ENCODE measurements around the gene ARRB2.
"Not testable (repeated sequence)": the region's sequence is repeated elsewhere in the genome, so short reads cannot be mapped to it uniquely, and the experiment has no call there.

The ARRB2 gene

GRCh38 chr17:4709794-4710692, at the start of gene ARRB2:
Gene ARRB2, plus strand, starts transcription at chr17:4710632. Its CDS starts 90 bp downstream, at chr17:4710722.
- DNase-seq (ENCODE audit: low spot score): peak; percentile 98

- DNase-seq (ENCODE audit: low spot score): no peak
Measured at GRCh38 chr17:4663711-4664110, 46.7 kb upstream of the ARRB2 start.

GRCh38 chr17:4664230-4664629, 46.2 kb upstream of the ARRB2 start:
- DNase-seq (ENCODE audit: low spot score): no peak

- DNase-seq (ENCODE audit: low spot score): no peak
Measured at GRCh38 chr17:4665027-4665426, 45.4 kb upstream of the ARRB2 start.

GRCh38 chr17:4666296-4666695, 44.1 kb upstream of the ARRB2 start:
- no peak for DNase-seq (ENCODE audit: low spot score)

GRCh38 chr17:4667166-4667565, 43.3 kb upstream of the ARRB2 start:
- DNase-seq (ENCODE audit: low spot score): no peak

- no peak for DNase-seq (ENCODE audit: low spot score)
Measured at GRCh38 chr17:4672055-4672630, 38.3 kb upstream of the ARRB2 start.

- DNase-seq (ENCODE audit: low spot score): no peak
Measured at GRCh38 chr17:4672751-4673150, 37.7 kb upstream of the ARRB2 start.

- no peak for DNase-seq (ENCODE audit: low spot score)
Measured at GRCh38 chr17:4673169-4673568, 37.3 kb upstream of the ARRB2 start.

- no peak for DNase-seq (ENCODE audit: low spot score)
Measured at GRCh38 chr17:4673986-4674684, 36.3 kb upstream of the ARRB2 start.

- no peak for DNase-seq (ENCODE audit: low spot score)
Measured at GRCh38 chr17:4674685-4674998, 35.8 kb upstream of the ARRB2 start.

GRCh38 chr17:4675791-4676190, 34.6 kb upstream of the ARRB2 start:
- no peak for DNase-seq (ENCODE audit: low spot score)

- no peak for DNase-seq (ENCODE audit: low spot score)
Measured at GRCh38 chr17:4676791-4677190, 33.6 kb upstream of the ARRB2 start.

- DNase-seq (ENCODE audit: low spot score): no peak
Measured at GRCh38 chr17:4678448-4679026, 31.9 kb upstream of the ARRB2 start.

- DNase-seq (ENCODE audit: low spot score): no peak
Measured at GRCh38 chr17:4679658-4680057, 30.8 kb upstream of the ARRB2 start.

GRCh38 chr17:4683739-4684138, 26.7 kb upstream of the ARRB2 start:
- DNase-seq (ENCODE audit: low spot score): not testable (repeated sequence)

GRCh38 chr17:4689872-4690271, 20.6 kb upstream of the ARRB2 start:
- DNase-seq (ENCODE audit: low spot score): not testable (repeated sequence)

- no peak for DNase-seq (ENCODE audit: low spot score)
Measured at GRCh38 chr17:4690745-4691144, 19.7 kb upstream of the ARRB2 start.

GRCh38 chr17:4691686-4692085, 18.7 kb upstream of the ARRB2 start:
- no peak for DNase-seq (ENCODE audit: low spot score)

- DNase-seq (ENCODE audit: low spot score): no peak
Measured at GRCh38 chr17:4693416-4693815, 17.0 kb upstream of the ARRB2 start.

GRCh38 chr17:4696437-4696805, 14.0 kb upstream of the ARRB2 start:
- peak; percentile 50 for DNase-seq (ENCODE audit: low spot score)

GRCh38 chr17:4699401-4700056, 10.9 kb upstream of the ARRB2 start:
- not testable (repeated sequence) for DNase-seq (ENCODE audit: low spot score)
